Sigmoid colon (tissue), 4 donors: ENCODE data around the gene BRME1.

Source experiments
- CTCF ChIP-seq, 4 experiments: fragments of 450-650 bp in 3 of 4; fragments of 200-600 bp in 1 of 4; IDR thresholded peaks; one replicate each; pipeline ENCODE4 v1.5.1; 2016 to 2019; ENCODE audit warnings: antibody characterized with exemption in 4 of 4, mild to moderate bottlenecking in 3 of 4, moderate library complexity in 2 of 4
- EP300 ChIP-seq, 4 donors: sonication (generic); formaldehyde crosslinking; IDR thresholded peaks; one replicate each; pipeline ENCODE4 v1.6.1; 2017; ENCODE audit warnings: antibody characterized with exemption in 4 of 4
- POLR2A ChIP-seq, 2 donors: fragments of 450-650 bp; IDR thresholded peaks; one replicate each; pipeline ENCODE4 v1.6.1; 2016; ENCODE audit warnings: antibody characterized with exemption in 2 of 2, mild to moderate bottlenecking in 2 of 2, moderate library complexity in 2 of 2
- POLR2AphosphoS5 ChIP-seq, 4 donors: sonication (generic); formaldehyde crosslinking; IDR thresholded peaks; one replicate each; pipeline ENCODE4 v1.6.1; 2017; ENCODE audit warnings: antibody characterized with exemption in 4 of 4

- TF ChIP-seq CTCF (IDR thresholded peaks at IDR 0.05): no peak
- TF ChIP-seq EP300 (IDR thresholded peaks at IDR 0.05): no peak
- no peak for TF ChIP-seq POLR2A (IDR thresholded peaks at IDR 0.05)
- TF ChIP-seq POLR2AphosphoS5 (IDR thresholded peaks at IDR 0.05): no peak
These were observed 993 bp upstream of the BRME1 start for GRCh38 chr19:13906910-13907309.
